HepG2 (cell line): ENCODE results near the gene CCM2L. TPM values are rescaled to one million over a fixed set of nuclear protein-coding genes. Genes with fewer than 3 reads are reported as not detected.
A peak's percentile ranks its signal among the peaks of the same experiment; 100 is the strongest.

Experiments
- ATAC-seq: fragments of 200-7000 bp; cut with Tn5 transposase; 3 replicates; pipeline ENCODE4 v1.9.1; 2020; ENCODE audit warnings: mild to moderate bottlenecking, moderate library complexity
- BruUV-seq: library from RNA; stranded (reverse); fragments of 400-500 nt; replicated peaks from 2 replicates; lab custom pipeline; 2021; lab: Mats Ljungman, UMichigan
- CTCF ChIA-PET: fragments of 300-600 bp; formaldehyde crosslinking; extraction: SDS; loops from one replicate; lab custom pipeline; 2021; ENCODE audit warnings: low total read pairs, inconsistent platforms, low intra/inter-chr PET ratio; lab: Yijun Ruan, JAX
- POLR2A ChIA-PET: fragments of 350-600 bp; sonication (Branson Sonifier 250); formaldehyde crosslinking; loops from one replicate; lab custom pipeline; 2020; ENCODE audit warnings: antibody characterized with exemption, inconsistent platforms; lab: Yijun Ruan, JAX
- DNase-seq: peaks from one replicate; pipeline ENCODE4 v3.0.0-alpha.2; 2015; ENCODE audit warnings: low spot score
- FAIRE-seq: peaks from 3 replicates; lab custom pipeline; 2011; peaks lifted over from hg19 to GRCh38; lab: Jason Lieb, UNC
- H2AFZ ChIP-seq: one replicate; pipeline ENCODE4 v1.6.1; 2011; ENCODE audit warnings: low read length, inconsistent platforms
- H3K27ac ChIP-seq: fragments of 300-600 bp; 3 replicates; pipeline ENCODE4 v1.8.0; 2011; ENCODE audit warnings: mixed run types, mild to moderate bottlenecking, mixed read lengths, low read length, inconsistent platforms; ENCODE audit not compliant: insufficient read depth; ENCODE audit errors: extremely low read length
- H3K27me3 ChIP-seq, 2 experiments: fragments of 200-600 bp in 1 of 2; 2 replicates in 1 of 2; 3 replicates in 1 of 2; pipeline versions ENCODE4 v1.6.0 to v1.8.0; 2011; ENCODE audit warnings: low read length in 2 of 2, mild to moderate bottlenecking in 2 of 2, moderate library complexity in 2 of 2, inconsistent platforms in 1 of 2; ENCODE audit not compliant: insufficient read depth in 2 of 2, control insufficient read depth in 1 of 2
- H3K36me3 ChIP-seq, 2 experiments: fragments of 200-600 bp in 1 of 2; replicated peaks in 1 of 2; 2 replicates in 1 of 2; 3 replicates in 1 of 2; pipeline versions ENCODE4 v1.5.1 to v1.8.0; 2011; ENCODE audit warnings: low read length in 2 of 2, inconsistent platforms in 1 of 2; ENCODE audit not compliant: insufficient read depth in 2 of 2, control insufficient read depth in 1 of 2
- H3K4me1 ChIP-seq: 2 replicates; pipeline ENCODE4 v1.5.1; 2012; ENCODE audit warnings: low read length, inconsistent platforms; ENCODE audit not compliant: insufficient read depth
- H3K4me2 ChIP-seq: 2 replicates; pipeline ENCODE4 v1.6.0; 2011; ENCODE audit warnings: low read depth, low read length, inconsistent platforms
- H3K4me3 ChIP-seq, 3 experiments: fragments of 200-600 bp in 1 of 3; sonication (generic), shearing (Covaris generic) in 1 of 3; replicated peaks in 1 of 3; 2 replicates each; pipeline ENCODE4 v1.5.1; 2011 to 2016; ENCODE audit warnings: low read length in 3 of 3, inconsistent platforms in 2 of 3, low read depth in 2 of 3, mild to moderate bottlenecking in 2 of 3, control low read depth in 1 of 3, mixed read lengths in 1 of 3; ENCODE audit not compliant: insufficient read depth in 1 of 3
- H3K79me2 ChIP-seq: one replicate; pipeline ENCODE4 v1.6.1; 2011; ENCODE audit warnings: low read length, inconsistent platforms; ENCODE audit not compliant: insufficient read depth
- H3K9ac ChIP-seq: 2 replicates; pipeline ENCODE4 v1.6.0; 2011; ENCODE audit warnings: mild to moderate bottlenecking, low read depth, low read length, inconsistent platforms; ENCODE audit not compliant: insufficient read depth
- H3K9me3 ChIP-seq: 2 replicates; pipeline ENCODE4 v1.5.1; 2012; ENCODE audit warnings: mild to moderate bottlenecking, low read length
- H4K20me1 ChIP-seq: 2 replicates; pipeline ENCODE4 v1.6.0; 2011; ENCODE audit warnings: inconsistent platforms, mild to moderate bottlenecking, low read length, moderate library complexity; ENCODE audit not compliant: insufficient read depth
- NFYB ChIP-seq: sonication (generic); formaldehyde crosslinking; IDR thresholded peaks from 2 replicates; pipeline ENCODE4 v1.4.0; 2020; ENCODE audit warnings: missing genetic modification reagents
- THAP11 ChIP-seq: IDR thresholded peaks from 2 replicates; pipeline ENCODE4 v1.6.1; 2016; ENCODE audit warnings: missing biosample characterization, missing genetic modification reagents
- XRCC5 ChIP-seq: fragments of 200-400 bp; formaldehyde crosslinking; optimal IDR thresholded peaks from 2 replicates; pipeline ENCODE3; 2017; ENCODE audit warnings: mild to moderate bottlenecking, low read length
- ZNF143 ChIP-seq: sonication (generic); formaldehyde crosslinking; IDR thresholded peaks from 2 replicates; pipeline ENCODE4 v1.4.0; 2020; ENCODE audit warnings: missing genetic modification reagents
- ZNF574 ChIP-seq: sonication (generic); formaldehyde crosslinking; IDR thresholded peaks from 2 replicates; pipeline ENCODE4 v1.4.0; 2020; ENCODE audit warnings: missing genetic modification reagents
- WGBS: methylation state at CpG from one replicate; pipeline ENCODE4 v1.1.6; 2017; ENCODE audit warnings: low lambda C conversion rate; 5-methylcytosine and 5-hydroxymethylcytosine counted together
- in situ Hi-C: cut with HindIII; loops from 2 replicates; pipeline ENCODE4 v1.10.0; 2017; ENCODE audit warnings: low pct_unique_long_range_greater_than_20kb; ENCODE audit not compliant: extremely low pct_ligation_motif_present
- intact Hi-C: fragments of 100-400 bp; cut with micrococcal nuclease; formaldehyde crosslinking; loops from one replicate; pipeline ENCODE4 v1.10.0; 2022; ENCODE audit not compliant: unreplicated experiment
- polyA plus RNA-seq, 8 experiments: library from polyadenylated mRNA; depleted of rRNA in 3 of 8; stranded (reverse) in 7 of 8; unstranded in 1 of 8; fragments of >200 nt; fragmentation: Illumina TruSeq in 4 of 8; extraction: Trizol in 4 of 8; gene quantifications; 2 replicates each; pipeline versions ENCODE4 v1.2.1 to v1.2.3, GENCODE V29; 2011 to 2016; ENCODE audit warnings: low read depth in 4 of 8, missing spikeins in 1 of 8, mixed read lengths in 1 of 8; ENCODE audit not compliant: insufficient read depth in 1 of 8
- total RNA-seq, 5 experiments: library from RNA; depleted of rRNA; stranded (reverse); fragments of >200 nt; fragmentation: Illumina TruSeq; extraction: Trizol; gene quantifications; 2 replicates each; pipeline ENCODE4 v1.2.3, GENCODE V29; 2016; ENCODE audit warnings: low read depth in 1 of 5

The CCM2L gene
- total and polyA plus RNA-seq, 2 of the 13 experiments (the other 11 are each of a cell fraction or from before 2014, with no cell fraction given) = 0.15 TPM; not detected in 1

GRCh38 chr20:32003325-32003724 is 6.9 kb upstream of the CCM2L start:
- Histone ChIP-seq H3K79me2 (no peaks in the 10 kb centered on the region), H3K27me3 (peaks cover 11 to 32% of the 10 kb centered on the region in 2 experiments), H3K4me1 (no peaks in the 10 kb centered on the region), H3K9ac (no peak overlapping the region), H3K9me3 (no peaks in the 10 kb centered on the region), H2AFZ (no peak overlapping the region), H3K36me3 (no peaks in the 10 kb centered on the region), H3K4me3 (no peak overlapping the region), H4K20me1 (no peaks in the 10 kb centered on the region), H3K27ac (no peak overlapping the region), H3K4me2 (no peak overlapping the region)
- no TSS peak for BruUV-seq
- CTCF ChIA-PET = no interaction called here
- in situ Hi-C loops = no loop called here
- FAIRE-seq (no peak), ATAC-seq (no peak), DNase-seq (no peak)
- POLR2A ChIA-PET = no interaction called here
- no peak for TF ChIP-seq ZNF574
- peak; percentile 24; the same call in 1 of the 2 replicates for TF ChIP-seq NFYB (CRISPR knock-in tag)
- WGBS = 0% methylated on average over 2 of the region's 2 CpGs
- intact Hi-C loops = no loop called here

- ChIA-PET POLR2A (no interaction called here), CTCF (no interaction called here)
- Histone ChIP-seq H3K79me2 (no peaks in the 10 kb centered on the region), H3K4me1 (0 out of 2 replicates have a peak, but pooled peaks cover 3% of the 10 kb centered on the region), H3K27ac (no peak overlapping the region), H3K9me3 (no peaks in the 10 kb centered on the region), H3K27me3 (peaks cover 4 to 37% of the 10 kb centered on the region in 2 experiments), H3K4me3 (no peak overlapping the region), H4K20me1 (no peaks in the 10 kb centered on the region), H2AFZ (no peak overlapping the region), H3K36me3 (no peaks in the 10 kb centered on the region), H3K4me2 (no peak overlapping the region), H3K9ac (no peak overlapping the region)
- in situ Hi-C loops = no loop called here
- peak; percentile 18; the same call in 1 of the 3 replicates for ATAC-seq
- TF ChIP-seq XRCC5 (no peak), THAP11 (CRISPR knock-in tag) (peak; percentile 82), ZNF143 (peak; percentile 77)
- FAIRE-seq = no peak
- intact Hi-C loops = no loop called here
- no peak for DNase-seq
- BruUV-seq = no TSS peak
Measured at GRCh38 chr20:32004963-32005362, 5.3 kb upstream of the CCM2L start.
